KBM-7 (cell line): ENCODE measurements around the gene PRPF40B.

Experiments used
- DNase-seq: peaks from one replicate; pipeline ENCODE4 v3.0.0-alpha.2; 2015
- in situ Hi-C: fragments of 300-500 bp; cut with MboI; formaldehyde crosslinking; loops from 2 replicates; pipeline ENCODE4 v1.14.3; 2020; ENCODE audit warnings: low sequenced_read_pairs, low pct_unique_long_range_greater_than_20kb, mixed read lengths

The PRPF40B gene

GRCh38 chr12:49672301-49673217 lies 49.2 kb downstream of the PRPF40B start:
- no peak for DNase-seq
- in situ Hi-C loops: no loop called here

- no peak for DNase-seq
- in situ Hi-C loops: no loop called here
These were observed 50.3 kb downstream of the PRPF40B start for GRCh38 chr12:49673446-49674317.

DNA sequence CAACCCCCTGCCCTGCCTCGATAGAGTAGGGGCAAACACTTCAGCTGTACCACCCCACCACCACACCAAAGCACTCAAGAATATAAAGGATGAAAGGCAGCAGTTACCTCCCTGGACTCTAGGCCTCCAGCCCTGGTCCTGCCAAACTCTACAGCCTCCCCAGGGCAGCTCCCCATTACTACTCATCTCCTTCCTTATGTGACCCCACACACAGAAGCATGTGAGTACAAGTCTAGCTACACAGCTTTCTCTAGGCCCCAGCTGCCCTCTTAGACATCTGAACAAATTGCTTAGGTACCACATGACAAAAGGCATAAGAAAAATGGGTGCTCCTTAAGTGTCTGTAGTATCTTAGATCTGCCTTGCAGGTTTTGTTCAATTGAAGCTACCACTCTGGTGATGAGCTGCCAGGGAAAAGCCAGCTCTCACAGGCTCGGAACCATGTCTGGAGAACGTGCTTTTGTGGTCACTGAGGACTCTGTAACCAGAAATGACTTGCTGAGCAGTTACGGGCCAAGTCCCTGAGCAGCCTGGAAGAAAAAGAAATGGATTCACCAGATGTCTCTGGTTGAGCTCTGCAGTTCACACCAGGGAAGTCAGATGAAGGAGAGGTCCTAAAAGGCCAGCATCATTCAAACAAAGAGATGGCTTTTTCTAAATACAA lies 51.1 kb downstream of the PRPF40B start:
- in situ Hi-C loops: no loop called here
- DNase-seq: no peak

GRCh38 chr12:49675137-49675536 lies 51.8 kb downstream of the PRPF40B start:
- no peak for DNase-seq
- in situ Hi-C loops: no loop called here

GRCh38 chr12:49678711-49679110 lies 55.4 kb downstream of the PRPF40B start:
- in situ Hi-C loops: no loop called here
- no peak for DNase-seq

DNA sequence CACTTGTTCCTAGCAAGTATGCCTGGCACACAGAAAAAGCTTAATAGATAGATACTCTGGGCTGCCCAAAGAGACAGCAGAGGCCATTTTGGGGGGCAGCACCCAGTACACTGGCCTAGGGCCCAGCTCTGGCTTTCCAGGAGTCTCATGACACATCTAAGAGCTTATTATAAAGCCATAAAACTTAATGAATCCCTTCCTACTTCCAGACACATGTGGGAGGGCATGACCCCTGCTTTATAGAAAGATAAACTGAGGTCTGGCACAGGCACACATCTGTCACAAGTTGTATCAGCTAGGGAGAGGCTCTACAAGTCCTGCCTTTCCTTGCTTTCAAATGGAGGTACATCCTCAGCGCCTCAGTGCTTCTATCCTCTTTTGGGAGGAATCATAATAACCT lies 56.7 kb downstream of the PRPF40B start:
- no peak for DNase-seq
- in situ Hi-C loops: no loop called here

DNA sequence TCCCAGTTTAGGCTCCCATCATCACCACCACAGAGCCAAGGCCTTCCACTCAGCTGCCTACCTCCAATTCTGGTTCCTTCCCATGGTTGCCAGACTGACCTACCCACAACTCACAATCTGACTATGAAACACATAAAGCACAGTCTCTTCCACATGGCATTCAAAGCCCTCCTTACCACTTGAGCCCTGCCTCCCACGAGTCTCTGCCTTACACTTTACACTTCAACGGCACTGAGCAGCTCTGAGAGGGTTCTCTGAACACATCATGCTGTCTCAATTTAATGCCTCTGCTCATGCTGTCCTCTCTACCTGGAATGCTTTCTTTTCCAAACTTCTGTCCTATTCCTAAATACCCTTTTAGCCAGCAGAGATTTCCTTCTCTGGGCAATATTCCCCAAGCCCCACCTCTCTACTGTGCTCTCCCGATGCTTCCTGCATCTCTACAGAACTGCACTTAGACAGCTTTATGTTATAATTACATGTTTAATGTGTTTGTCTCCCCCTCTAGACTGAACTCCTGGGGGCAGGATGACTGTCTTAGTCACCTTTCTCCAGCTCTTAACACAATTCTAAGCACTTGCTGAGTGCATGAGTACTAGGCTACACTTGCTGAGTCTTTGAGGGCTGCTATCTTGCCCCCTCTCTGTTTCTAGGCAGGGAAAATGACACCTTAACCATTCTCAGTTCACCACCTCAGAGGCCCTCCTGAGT lies 60.4 kb downstream of the PRPF40B start:
- DNase-seq: no peak
- in situ Hi-C loops: no loop called here

GRCh38 chr12:49684310-49684854 lies 61.0 kb downstream of the PRPF40B start:
- DNase-seq: no peak
- in situ Hi-C loops: no loop called here

- DNase-seq: no peak
- in situ Hi-C loops: no loop called here
These were observed 64.6 kb downstream of the PRPF40B start for GRCh38 chr12:49687941-49688340.

DNA sequence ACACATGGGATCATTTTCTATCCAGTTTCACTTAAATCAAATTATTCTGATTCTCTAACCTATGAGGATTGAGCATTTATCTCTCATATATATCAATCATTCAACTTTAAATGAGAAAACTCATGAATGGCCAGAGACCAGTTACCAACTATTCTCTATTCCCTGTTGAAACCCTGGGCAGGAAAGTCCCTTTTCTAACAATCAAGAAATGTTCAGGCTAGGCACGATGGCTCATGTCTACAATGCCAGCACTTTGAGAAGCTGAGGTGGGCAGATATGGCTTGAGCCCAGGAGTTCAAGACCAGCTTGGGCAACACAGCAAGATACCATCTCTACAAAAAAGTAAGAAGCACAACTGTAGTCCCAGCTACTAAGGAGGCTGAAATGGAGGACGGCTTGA lies 65.9 kb downstream of the PRPF40B start:
- in situ Hi-C loops: no loop called here
- DNase-seq: no peak

DNA sequence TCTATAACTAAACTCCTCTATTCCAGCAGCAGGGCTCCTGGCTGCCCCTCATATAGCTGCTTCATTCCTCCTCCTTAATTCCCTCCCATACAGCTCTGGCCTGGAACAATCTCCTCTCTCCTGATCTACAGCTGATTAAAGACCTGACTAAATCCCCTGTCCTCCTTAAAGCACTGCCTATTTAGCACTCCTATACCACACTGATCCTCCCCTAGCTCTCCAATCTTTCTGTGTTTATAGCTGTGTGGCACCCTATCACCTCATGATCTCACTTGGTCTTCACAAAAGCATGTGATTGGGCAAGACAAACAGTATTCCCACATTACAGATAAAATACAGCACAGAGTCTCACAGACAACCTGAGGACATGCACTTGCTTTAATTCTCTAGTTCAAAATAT lies 66.4 kb downstream of the PRPF40B start:
- no peak for DNase-seq
- in situ Hi-C loops: no loop called here

DNA sequence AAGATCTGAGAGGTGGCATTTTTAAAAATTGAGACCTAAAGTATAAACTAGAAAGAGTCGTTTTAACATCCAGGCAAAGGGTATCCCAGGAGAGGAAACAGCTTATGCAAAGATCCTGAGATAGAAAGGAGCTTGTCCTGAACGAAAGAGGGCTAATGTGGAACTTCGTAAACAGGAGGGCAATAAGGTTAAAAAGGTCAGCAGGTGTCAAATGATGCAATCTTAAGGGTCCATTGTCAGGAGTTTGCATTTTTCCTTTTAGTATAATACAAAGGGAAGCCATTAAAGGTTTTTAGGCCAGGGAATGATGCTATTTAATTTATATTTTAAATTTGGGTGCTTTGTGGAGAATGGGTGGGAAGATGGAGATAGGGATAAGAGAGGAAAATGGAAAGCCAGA lies 69.5 kb downstream of the PRPF40B start:
- in situ Hi-C loops: no loop called here

GRCh38 chr12:49693931-49694444 lies 70.6 kb downstream of the PRPF40B start:
- in situ Hi-C loops: no loop called here
- DNase-seq: no peak

More for the DNA sequence above, 69.5 kb downstream of the PRPF40B start:
- no peak for DNase-seq
